ENCODE measurements around the gene NOP9. TPM values are rescaled to one million over a fixed set of nuclear protein-coding genes. Genes with fewer than 3 reads are reported as not detected.

Gene NOP9
- total RNA-seq, 1 experiment from 2014 or later: 25.3 TPM

DNA sequence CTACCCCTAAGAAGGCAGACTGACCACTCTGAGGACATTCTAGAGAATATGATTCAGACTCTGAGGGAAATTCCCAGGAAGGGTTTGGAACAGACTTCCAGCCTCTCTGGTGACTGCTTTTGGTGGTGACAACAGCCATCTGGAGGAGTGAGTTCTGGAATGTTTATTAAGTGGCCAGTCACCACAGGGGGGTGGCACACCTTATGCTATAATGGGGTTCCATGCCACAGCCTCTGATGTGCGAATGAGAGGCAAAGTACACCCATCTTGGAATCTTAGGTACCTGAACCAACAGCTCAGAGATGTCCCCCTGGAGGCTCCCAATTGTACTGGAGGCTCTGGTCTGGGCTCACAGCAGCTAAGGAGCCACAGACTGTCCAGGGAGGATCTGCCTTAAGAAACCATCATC, 47.8 kb upstream of the NOP9 start:
- in situ Hi-C loops (cut with HindIII; ENCODE audit: low pct_unique_long_range_greater_than_20kb, low sequenced_read_pairs) (no loop called here), intact Hi-C loops (cut with micrococcal nuclease; ENCODE audit: unreplicated experiment) (no loop called here)
- Histone ChIP-seq H3K27me3 (ENCODE audit: control insufficient read depth, insufficient read depth, low read length) (no peaks in the 10 kb centered on the region), H3K36me3 (ENCODE audit: control insufficient read depth, insufficient read depth, low read length) (no peaks in the 10 kb centered on the region), H3K4me3 (ENCODE audit: low read depth in 2 of 2, low read length in 2 of 2) (no peak overlapping the region), H3K27ac (ENCODE audit: low read length) (no peak overlapping the region), H3K9me3 (ENCODE audit: control insufficient read depth, insufficient read depth, low read depth, low read length) (no peaks in the 10 kb centered on the region), H3K4me1 (ENCODE audit: control insufficient read depth, insufficient read depth, low read length) (no peaks in the 10 kb centered on the region)
- no peak; the same call in 1 of the 2 replicates for ATAC-seq
- no peak for TF ChIP-seq POLR2AphosphoS5 (IDR thresholded peaks at IDR 0.05; ENCODE audit: low read depth, low read length)
- TF ChIP-seq, protein P1, sequence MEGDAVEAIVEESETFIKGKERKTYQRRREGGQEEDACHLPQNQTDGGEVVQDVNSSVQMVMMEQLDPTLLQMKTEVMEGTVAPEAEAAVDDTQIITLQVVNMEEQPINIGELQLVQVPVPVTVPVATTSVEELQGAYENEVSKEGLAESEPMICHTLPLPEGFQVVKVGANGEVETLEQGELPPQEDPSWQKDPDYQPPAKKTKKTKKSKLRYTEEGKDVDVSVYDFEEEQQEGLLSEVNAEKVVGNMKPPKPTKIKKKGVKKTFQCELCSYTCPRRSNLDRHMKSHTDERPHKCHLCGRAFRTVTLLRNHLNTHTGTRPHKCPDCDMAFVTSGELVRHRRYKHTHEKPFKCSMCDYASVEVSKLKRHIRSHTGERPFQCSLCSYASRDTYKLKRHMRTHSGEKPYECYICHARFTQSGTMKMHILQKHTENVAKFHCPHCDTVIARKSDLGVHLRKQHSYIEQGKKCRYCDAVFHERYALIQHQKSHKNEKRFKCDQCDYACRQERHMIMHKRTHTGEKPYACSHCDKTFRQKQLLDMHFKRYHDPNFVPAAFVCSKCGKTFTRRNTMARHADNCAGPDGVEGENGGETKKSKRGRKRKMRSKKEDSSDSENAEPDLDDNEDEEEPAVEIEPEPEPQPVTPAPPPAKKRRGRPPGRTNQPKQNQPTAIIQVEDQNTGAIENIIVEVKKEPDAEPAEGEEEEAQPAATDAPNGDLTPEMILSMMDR (IDR thresholded peaks at IDR 0.05): no peak
- TF ChIP-seq TCF7L2 (IDR thresholded peaks at IDR 0.05; ENCODE audit: low read depth, low read length): no peak
- TF ChIP-seq SIN3A (IDR thresholded peaks at IDR 0.05; ENCODE audit: borderline replicate concordance, insufficient read depth, low read depth, low read length): no peak
- TF ChIP-seq, protein P2, sequence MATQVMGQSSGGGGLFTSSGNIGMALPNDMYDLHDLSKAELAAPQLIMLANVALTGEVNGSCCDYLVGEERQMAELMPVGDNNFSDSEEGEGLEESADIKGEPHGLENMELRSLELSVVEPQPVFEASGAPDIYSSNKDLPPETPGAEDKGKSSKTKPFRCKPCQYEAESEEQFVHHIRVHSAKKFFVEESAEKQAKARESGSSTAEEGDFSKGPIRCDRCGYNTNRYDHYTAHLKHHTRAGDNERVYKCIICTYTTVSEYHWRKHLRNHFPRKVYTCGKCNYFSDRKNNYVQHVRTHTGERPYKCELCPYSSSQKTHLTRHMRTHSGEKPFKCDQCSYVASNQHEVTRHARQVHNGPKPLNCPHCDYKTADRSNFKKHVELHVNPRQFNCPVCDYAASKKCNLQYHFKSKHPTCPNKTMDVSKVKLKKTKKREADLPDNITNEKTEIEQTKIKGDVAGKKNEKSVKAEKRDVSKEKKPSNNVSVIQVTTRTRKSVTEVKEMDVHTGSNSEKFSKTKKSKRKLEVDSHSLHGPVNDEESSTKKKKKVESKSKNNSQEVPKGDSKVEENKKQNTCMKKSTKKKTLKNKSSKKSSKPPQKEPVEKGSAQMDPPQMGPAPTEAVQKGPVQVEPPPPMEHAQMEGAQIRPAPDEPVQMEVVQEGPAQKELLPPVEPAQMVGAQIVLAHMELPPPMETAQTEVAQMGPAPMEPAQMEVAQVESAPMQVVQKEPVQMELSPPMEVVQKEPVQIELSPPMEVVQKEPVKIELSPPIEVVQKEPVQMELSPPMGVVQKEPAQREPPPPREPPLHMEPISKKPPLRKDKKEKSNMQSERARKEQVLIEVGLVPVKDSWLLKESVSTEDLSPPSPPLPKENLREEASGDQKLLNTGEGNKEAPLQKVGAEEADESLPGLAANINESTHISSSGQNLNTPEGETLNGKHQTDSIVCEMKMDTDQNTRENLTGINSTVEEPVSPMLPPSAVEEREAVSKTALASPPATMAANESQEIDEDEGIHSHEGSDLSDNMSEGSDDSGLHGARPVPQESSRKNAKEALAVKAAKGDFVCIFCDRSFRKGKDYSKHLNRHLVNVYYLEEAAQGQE (IDR thresholded peaks at IDR 0.05; ENCODE audit: insufficient read depth in 1 of 2, low read depth in 2 of 2, low read length in 1 of 2): no peak
- POLR2A ChIA-PET: no interaction called here
- no peak for DNase-seq (ENCODE audit: low read depth, low spot score)
- CTCF ChIA-PET: no interaction called here
- no TSS peak for BruUV-seq (replicated peaks)

DNA sequence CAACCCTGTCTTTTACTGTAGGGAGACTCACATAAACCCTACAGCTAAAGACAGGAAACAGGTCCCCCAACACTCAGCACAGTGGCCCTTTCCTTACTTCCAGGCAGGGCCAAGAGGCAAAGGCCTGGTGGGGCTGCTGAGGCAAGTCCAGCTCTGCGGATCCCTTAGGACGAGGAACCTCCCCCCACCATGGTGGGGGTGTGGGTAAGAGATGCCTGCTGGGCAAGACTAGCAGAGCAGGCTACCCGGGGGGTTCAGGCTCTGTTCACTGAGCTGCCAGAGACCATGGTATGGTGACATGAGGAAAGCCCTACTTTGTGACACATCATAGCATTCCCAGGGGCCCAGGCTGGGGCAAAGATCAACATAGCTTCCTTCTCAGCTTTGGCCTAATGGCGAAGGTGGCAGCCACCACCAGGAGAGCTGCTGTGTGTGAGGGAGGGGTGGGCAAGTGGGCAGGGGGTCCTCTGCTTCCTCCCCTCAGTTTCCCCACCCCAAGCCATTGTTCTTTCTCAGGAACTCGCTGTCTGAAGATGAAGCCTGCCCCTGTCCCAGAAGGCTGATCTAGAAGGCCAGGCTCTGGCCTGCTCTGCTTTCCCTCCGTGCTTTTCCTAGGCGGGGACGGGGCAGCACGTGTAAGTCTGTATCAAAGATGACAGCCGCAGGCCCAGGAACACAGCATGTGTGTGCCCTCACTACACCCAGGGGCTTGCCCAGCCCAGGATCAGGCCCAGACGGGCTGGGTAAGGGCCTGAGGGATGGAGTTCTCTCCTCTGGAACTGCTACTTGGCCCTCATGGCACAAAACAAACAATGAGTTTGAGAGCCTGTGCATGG, 47.1 kb upstream of the NOP9 start:
- BruUV-seq (replicated peaks): no TSS peak
- Histone ChIP-seq H3K36me3 (ENCODE audit: control insufficient read depth, insufficient read depth, low read length) (no peaks in the 10 kb centered on the region), H3K4me1 (ENCODE audit: control insufficient read depth, insufficient read depth, low read length) (no peaks in the 10 kb centered on the region), H3K4me3 (ENCODE audit: low read depth in 2 of 2, low read length in 2 of 2) (no peak overlapping the region), H3K27me3 (ENCODE audit: control insufficient read depth, insufficient read depth, low read length) (no peaks in the 10 kb centered on the region), H3K9me3 (ENCODE audit: control insufficient read depth, insufficient read depth, low read depth, low read length) (no peaks in the 10 kb centered on the region), H3K27ac (ENCODE audit: low read length) (no peak overlapping the region)
- intact Hi-C loops (cut with micrococcal nuclease; ENCODE audit: unreplicated experiment): no loop called here
- TF ChIP-seq SIN3A (IDR thresholded peaks at IDR 0.05; ENCODE audit: borderline replicate concordance, insufficient read depth, low read depth, low read length): no peak
- TF ChIP-seq, protein P2 (IDR thresholded peaks at IDR 0.05; ENCODE audit: insufficient read depth in 1 of 2, low read depth in 2 of 2, low read length in 1 of 2): no peak
- DNase-seq (ENCODE audit: low read depth, low spot score) (no peak), ATAC-seq (no peak)
- ChIA-PET CTCF (no interaction called here), POLR2A (no interaction called here)
- in situ Hi-C loops (cut with HindIII; ENCODE audit: low pct_unique_long_range_greater_than_20kb, low sequenced_read_pairs): no loop called here
